ENCODE measurements around the gene TARM1.

- TF ChIP-seq CTCF (conservative IDR thresholded peaks at IDR 0.05) (no peak), ZFX (IDR thresholded peaks at IDR 0.05) (no peak)
Measured at GRCh38 chr19:54114340-54115108, 33.4 kb upstream of the TARM1 start.

All from C4-2B (cell line).